HG02642 (cell line): ENCODE measurements around the gene ENTPD6.
A peak's percentile ranks its signal among the peaks of the same experiment; 100 is the strongest.
"Not testable (repeated sequence)": the region's sequence is repeated elsewhere in the genome, so short reads cannot be mapped to it uniquely, and the experiment has no call there.

ENCODE experiments used
- ATAC-seq: cut with Tn5 transposase; IDR thresholded peaks from one replicate; pipeline ENCODE4 v1.9.1; 2021; ENCODE audit warnings: mild to moderate bottlenecking; ENCODE audit not compliant: unreplicated experiment, poor library complexity

Gene ENTPD6

DNA sequence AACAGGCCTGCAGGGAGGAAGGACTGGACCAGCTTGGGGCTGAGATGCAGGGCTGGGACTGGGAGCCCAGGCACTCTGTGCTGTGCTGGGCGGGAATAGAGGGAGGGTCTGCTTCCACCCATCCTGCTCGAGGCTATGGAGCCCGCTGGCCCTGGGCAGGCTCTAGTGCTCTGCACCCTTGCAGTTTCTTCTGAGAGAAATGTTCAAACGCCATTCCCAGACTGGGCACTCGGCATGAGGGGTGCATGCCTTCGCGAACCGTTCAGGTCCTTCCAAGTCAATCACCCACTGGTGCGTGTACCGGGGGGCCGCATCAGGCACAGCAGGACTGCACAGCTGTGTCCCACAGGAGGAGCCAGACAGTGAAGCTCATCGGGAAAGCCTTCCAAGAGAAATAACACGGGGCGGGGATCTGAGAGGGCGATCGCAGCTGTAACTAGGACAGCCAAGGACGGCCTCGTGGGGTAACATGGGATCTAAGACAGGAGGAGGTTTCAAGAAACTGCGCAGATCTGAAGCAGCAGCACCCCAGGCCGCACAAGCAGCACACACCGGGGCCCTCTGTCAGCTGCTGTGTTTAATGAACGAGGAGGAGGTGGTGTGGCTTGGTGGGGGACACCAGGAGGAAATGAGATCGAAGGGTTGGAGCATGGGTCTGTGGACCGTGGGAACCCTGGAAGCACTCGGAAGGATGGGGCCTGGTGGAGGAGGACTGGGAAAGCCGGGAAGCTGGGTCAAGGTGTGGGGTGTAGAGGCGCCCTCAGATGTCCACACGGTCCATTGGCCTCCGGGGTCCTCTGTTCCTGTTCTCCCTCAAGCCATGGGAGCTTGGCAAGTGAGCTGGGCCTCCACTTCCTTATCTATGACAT is 26.3 kb downstream of the ENTPD6 start:
- no peak for ATAC-seq

DNA sequence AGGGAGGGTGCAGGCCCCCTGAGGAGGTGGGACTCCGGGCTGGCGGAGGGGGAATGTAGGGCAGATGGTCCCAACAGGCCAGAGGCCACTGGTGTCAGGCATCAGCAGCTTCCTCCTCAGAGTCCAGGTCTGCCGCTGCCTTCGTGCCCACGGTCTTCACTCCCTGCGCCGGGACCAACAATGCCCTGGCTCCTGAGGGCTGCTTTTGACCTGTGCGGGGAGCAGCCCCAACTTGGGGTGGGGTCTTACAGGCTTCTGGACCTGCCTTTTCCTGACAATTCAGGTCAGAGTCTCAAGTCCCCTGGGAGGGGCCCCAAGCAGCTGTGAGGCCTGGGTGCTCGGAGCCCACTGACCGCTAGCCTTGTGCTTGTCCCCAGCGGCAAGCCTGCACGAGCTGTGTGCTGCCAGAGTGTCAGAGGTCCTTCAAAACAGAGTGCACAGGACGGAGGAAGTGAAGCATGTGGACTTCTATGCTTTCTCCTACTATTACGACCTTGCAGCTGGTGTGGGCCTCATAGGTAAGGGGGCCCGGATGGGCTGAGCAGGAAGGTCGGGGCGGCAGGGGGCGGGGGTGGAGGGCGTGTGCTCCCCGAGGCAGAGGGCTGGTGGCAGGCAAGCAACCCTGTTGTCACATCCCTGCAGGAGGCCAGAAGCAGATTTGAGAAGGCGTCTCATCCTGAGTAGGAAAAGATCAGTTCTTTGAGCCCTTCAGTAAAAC is 27.1 kb downstream of the ENTPD6 start:
- ATAC-seq, result no peak

DNA sequence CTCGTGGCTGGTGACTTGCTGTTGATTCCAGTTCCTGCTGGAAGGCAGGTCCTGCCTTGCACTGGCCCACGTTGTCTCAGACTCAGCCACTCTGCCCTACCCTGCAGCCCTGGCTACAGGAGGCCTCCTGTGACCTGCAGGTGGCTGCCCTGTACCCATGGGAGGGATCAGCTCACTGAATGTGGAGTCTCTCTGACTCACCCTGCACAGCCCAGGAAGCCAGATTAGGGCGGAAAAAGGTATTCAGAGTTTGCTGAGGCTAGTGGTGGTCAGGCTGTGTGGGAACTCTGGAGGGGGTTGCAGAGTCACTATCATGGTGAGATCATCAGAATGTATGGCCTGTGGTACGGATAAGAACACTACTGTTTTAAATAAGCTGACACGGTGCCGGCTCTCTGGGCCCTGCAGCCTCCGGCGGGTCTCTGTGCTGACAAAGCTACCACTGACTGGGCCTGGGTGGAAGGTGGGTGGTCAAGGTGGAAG is 27.7 kb downstream of the ENTPD6 start:
- ATAC-seq, result no peak

DNA sequence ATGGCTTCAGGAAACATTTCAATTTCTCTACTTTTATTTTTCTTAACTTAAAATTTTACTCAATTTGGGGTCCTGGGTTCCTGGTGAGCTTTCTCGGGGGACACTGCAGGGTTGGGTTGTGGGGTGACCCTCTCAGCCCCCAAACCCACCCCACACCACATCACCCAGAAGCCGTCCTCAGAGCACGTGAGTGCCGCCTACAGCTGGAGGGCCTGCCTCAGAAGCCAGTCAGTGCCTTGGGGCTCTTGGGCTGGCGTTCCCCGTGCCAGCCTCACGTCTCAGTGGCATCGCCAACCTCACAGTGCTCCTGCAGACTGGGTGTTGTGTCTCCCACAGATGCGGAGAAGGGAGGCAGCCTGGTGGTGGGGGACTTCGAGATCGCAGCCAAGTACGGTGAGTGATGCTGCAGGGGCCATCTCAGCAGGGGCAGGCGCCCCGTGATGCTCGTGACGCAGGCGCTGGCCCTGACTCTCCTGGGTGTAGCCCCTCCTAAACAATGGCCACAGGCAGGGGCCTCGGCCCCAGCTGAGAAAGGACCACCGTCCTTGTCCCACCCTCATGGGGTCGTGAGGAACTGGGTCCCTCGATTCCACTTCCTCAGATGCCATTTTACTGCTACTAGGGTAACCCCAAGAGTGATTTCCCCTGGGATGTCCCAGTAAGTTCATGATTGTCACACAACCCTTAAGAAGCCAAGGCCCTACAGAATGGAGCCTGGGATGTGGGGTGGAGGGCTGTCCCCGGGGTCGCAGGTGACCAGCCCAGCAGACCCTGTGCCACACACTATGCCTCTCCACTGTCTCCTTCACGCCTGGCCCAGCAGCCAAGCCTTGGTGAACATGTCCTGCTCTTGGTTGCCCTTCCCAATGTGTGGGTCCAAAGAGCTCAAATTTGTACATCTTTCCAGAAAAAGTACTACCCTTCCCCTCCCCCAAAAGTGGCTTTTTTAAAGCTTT is 28.5 kb downstream of the ENTPD6 start:
- ATAC-seq, result no peak

DNA sequence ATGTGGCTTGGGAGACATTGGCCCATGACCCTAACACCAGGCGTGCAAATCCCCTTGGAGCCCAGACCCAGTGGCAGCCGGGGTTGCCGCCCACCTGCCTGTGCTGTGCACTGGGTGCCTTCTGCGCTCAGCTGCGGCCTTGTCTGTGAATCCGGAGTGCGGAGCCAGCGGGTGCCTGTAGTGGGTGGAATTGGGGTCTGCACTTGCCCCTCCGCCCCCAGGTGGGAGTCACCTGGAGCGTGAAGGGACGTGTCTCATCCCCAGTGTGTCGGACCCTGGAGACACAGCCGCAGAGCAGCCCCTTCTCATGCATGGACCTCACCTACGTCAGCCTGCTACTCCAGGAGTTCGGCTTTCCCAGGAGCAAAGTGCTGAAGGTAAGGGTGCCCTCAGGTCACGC is 29.4 kb downstream of the ENTPD6 start:
- no peak for ATAC-seq

DNA sequence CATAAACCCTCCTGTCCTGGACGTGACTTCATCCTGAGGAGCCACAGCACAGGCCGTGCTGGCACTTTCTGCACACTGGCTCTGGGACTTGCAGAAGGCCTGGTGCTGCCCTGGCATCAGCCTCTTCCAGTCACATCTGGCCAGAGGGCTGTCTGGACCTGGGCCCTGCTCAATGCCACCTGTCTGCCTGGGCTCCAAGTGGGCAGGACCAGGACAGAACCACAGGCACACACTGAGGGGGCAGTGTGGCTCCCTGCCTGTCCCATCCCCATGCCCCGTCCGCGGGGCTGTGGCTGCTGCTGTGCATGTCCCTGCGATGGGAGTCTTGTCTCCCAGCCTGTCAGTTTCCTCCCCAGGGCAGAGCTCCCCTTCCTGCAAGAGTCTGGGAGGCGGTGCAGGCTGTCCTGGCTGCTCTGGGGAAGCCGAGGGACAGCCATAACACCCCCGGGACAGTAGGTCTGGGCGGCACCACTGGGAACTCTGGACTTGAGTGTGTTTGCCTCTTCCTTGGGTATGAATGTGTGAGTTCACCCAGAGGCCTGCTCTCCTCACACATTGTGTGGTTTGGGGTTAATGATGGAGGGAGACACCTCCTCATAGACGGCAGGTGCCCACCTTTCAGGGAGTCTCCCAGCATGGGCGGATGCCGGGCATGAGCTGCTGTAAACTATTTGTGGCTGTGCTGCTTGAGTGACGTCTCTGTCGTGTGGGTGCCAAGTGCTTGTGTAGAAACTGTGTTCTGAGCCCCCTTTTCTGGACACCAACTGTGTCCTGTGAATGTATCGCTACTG is 30.3 kb downstream of the ENTPD6 start:
- ATAC-seq, result no peak

DNA sequence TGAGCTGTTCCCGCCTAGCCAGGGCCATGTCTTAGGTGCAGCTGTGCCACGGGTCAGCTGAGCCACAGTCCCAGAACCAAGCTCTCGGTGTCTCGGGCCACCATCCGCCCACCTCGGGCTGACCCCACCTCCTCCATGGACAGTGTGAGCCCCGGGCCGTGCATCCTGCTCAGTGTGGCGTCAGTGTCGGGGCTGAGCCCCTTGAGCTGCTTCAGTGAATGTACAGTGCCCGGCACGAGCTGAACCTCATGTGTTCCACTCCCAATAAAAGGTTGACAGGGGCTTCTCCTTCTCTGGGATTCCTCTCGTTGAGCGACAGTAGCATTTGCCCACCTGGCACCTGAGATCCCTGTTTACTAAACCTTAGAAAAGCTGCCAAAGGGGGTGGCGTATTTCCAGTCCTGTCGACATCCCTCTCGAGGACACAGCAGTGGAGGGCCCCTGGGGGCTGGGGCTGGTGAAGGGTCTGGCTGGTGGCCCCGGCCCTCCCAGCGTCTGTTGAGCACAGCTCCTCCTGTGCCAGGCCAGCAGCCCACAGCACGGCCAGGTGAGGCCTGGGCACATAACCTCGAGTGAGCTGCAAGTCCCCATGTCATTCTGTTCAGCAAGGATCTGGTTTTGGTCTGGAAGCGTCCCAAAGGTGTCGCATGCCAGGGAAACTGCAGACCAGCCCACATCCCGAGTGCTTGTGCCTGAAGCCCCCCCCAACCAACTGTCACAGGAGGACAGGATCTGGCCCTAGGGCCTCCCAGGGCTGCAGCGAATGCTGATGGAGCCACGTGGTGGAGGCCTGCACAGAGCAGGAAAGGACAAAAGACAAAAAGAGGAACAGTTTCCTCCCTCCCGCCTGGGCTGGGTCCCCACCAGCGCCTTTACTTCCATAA is 31.2 kb downstream of the ENTPD6 start:
- no peak for ATAC-seq

DNA sequence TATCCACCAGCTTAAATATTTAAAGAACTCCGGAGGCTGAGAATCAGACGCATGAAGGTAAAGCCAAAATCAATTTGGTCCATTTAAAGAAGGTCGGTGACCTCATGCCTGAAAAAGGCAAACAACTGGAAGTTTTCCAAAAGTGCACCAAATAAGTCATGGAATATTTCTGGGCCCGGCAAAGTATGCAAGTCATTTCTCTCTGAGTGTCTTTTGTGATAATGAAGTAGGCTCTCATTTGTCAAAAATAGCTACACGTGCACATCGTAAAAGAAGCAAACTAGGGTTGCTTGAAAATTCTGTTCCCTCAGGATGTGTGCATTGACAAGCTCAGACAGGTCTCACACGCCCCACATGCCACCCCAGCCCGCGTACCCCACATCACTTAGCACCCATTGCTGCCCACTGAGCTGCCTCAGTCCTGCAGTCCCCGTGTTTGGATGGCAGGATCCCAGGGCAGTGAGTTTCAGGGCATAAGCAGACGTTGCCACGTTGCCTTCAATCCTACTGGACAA is 31.9 kb downstream of the ENTPD6 start:
- ATAC-seq, result no peak

DNA sequence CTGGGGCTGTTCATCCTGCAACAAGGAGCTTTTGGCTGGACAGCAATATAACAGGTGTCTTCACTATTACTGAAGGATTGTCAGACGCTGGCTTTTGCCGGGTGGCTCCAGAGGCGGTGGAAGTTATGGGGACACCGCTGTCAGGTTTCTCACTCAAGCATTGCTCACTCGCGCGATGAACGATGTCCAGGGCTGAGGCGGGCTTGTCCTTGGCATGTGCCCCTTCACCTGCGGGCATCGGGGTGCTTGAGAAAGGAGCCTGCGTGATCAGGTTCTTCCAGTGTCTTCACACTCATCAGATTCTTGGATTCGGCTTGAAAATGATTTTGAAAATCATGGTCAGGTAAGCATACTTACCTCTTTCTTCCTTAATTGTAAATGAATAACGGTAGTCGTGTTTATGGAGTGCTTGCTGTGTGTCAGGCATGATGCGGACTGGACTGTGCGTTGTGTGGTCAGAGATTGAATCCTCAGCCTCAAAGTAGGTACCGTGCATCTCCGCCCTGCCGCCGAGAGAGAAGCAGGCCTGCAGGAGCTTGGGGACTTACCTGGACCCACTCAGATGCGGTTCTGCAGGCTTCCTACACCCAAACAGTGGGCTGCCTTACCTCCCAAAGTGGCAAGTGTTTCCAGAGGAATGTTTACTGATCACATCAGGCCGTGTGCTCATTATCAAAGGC is 34.1 kb downstream of the ENTPD6 start:
- no peak for ATAC-seq

DNA sequence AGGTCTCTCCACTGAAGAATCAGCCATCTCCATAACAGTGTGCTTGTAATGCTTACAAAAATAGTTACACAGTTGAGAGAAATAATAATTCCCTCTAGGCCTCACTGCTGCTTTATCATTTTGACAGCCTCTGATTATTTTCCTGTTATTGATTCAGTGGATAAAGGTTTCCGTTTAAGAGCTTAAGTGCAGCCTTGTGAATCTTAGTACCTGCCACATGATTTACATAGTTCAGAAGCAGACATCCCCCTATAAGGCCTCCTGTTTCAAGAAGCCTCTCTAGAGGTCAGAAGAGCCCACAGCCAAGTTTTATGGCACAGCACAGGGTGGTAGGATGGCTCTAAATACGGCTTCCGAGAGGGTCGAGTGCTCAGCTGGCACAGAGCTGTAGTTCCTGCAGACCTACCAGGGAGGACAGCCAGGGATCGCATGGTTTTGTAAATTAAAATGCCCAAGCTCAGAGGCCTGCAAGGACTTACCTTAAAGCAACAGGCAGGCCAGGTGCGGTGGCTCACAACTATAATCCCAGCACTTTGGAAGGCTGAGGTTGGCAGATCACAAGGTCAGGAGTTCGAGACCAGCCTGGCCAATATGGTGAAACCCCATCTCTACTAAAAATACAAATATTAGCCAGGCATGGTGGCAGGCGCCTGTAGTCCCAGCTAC is 34.8 kb downstream of the ENTPD6 start:
- ATAC-seq, result peak; percentile 84

DNA sequence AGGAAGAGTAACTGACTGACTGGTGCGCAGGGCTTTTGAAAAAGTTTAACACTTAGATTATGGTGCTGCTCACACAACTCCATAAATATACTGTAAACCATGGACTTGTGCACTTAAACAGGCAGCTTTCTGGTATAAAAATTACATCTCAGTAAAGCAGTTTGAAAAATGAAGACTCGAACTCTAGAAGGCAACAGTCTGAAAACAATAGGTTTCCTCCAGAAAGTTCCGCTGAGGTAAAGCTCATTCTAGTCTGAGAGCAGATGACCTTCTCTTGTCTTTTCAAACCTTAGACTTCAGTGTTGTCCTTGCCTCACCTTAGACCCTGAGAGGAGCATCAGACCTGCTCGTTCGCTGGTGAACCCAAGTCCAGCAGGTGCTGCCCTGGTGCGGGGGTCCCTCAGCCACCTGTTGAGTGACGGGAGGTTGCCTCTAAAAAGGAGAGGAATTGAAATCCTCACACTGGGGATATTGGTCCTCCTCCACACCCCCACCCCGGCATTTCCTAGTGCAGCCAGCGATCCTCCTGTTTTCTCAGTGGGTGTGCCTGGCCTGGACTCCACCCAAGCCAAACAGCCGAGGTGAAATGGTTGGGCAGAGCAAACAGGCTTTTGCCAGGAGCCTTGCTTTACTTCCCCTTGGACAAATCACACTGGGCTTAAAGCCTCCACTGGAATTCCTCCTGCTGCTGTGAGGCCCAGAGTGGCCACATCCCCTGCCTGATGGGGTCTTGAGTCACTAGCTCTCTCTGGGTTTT is 37.7 kb downstream of the ENTPD6 start:
- no peak for ATAC-seq

DNA sequence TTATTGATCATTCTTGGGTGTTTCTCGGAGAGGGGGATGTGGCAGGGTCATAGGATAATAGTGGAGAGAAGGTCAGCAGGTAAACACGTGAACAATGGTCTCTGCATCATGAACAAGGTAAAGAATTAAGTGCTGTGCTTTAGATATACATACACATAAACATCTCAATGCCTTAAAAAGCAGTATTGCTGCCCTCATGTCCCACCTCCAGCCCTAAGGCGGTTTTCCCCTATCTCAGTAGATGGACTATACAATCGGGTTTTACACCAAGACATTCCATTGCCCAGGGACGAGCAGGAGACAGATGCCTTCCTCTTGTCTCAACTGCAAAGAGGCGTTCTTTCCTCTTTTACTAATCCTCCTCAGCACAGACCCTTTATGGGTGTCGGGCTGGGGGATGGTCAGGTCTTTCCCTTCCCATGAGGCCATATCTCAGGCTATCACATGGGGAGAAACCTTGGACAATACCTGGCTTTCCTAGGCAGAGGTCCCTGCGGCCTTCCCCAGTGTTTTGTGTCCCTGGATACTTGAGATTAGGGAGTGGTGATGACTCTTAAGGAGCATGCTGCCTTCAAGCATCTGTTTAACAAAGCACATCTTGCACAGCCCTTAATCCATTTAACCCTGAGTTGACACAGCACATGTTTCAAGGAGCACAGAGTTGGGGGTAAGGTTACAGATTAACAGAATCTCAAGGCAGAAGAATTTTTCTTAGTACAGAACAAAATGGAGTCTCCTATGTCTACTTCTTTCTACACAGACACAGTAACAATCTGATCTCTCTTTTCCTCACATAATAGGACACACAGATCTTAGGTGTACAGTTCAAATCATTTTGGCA is 38.7 kb downstream of the ENTPD6 start:
- ATAC-seq, result not testable (repeated sequence)

DNA sequence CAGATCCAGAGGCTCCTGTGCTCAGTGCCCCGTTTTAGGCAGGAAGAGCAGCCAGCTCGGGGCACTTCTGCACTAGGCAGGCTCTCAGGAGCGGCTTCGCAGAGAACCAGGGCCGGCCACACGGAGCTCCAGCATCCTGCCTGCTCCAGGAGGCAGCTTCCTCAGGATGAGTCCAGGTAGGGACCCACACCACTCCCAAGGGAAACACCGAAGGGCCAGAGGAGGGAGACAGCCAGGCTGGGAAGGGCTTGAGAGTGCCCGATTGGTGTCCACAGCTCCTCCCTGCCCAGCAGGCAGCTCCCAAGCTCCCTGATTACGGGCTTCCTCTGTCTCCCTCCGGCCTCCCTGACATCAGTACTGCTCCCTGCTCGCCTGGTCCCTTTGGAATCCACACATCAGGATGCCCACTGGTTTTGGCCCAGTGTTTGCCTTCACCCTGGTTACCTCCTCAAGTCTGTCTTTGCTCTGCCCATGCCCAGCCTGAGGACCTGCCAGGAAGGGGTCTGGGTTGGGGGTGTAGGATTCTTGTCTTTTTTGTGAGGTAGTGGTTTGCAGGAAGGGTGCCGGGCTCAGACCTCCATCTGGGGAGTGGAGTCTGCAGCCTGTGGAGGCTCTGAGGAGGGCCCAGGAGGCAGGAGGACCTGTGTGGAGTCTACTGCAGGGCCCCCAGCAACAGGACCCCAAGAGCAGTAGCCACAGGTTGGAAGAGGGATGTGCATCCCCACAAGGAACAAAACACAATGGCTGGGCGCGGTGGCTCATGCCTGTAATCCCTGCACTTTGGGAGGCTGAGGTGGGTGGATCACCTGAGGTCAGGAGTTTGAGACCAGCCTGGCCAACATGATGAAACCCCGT is 41.2 kb downstream of the ENTPD6 start:
- ATAC-seq, result no peak

DNA sequence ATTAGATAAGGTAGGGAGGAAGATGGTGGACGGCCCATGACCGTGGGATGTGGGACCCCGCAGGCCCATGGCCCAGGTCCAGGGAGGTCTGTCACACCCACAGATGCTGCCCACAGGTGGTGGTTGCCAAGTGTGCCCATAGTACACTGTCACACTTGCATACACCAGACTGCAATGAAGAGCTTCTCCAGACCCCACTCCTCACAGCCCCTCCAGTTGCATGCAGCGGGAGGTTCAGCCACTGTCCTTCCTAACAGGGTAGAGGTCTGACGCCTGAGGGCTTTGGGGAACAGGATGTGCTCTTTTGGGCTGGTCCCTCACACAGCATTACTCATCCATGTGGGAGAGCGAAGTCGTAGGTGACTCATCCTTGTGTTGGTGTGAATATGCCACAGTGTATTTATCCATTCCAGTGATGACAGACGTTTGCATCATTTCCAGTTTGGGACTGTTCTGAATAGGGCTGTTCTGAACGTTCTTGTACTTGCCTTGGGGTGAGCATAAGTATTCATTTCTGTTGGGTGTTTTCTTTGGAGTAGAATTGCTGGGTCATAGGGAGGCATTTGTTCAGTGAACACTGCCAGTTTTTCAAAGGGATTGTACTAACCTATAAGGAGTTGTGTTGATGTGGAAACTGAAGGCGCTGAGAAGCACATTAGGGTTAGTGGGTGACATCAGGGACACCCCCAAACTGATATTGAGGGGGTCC is 42.3 kb downstream of the ENTPD6 start:
- ATAC-seq, result no peak
